Measurements from ENCODE around the gene USHBP1.

USHBP1 gene

DNA sequence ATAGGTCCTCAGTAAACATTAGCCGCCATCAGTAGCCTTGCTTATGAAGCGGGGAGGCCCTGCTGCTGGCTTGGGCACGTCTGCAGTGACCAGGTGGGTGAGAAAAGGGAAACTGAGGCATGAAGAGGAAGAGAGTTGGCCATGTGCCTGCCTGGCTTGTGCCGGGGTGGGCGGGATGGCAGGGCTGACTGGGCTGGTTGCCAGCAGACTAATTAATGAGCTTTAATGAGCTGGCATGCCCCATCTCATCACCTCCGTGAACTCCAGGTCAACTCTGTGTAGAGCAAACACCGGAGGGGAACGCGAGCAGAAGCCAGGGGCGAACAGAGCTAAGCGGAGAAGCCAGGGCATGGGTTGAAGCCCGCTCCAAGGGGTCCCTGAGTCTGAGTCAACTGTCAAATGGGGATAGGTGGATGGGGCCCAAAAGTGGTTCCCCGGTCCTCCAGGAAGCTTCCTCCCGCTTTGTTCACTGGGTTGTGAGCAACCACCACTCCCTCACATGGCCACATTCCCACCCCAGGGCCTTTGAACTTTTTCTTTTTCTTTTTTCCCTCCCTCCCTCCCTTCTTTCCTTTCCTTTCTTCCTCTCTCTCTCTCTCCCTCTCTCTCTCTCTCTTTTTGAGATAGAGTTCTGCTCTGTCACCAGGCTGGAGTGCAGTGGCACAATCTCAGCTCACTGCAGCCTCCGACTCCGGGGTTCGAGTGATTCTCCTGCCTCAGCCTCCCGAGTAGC lies 27.6 kb downstream of the USHBP1 start:
- DNase-seq (ENCODE audit: low read depth in 1 of 2, low spot score in 1 of 2): no peak
- Histone ChIP-seq H3K4me3 (replicated peaks; ENCODE audit: insufficient read depth, low read length) (no peak overlapping the region), H3K27ac (replicated peaks) (no peak overlapping the region), H3K27me3 (ENCODE audit: insufficient read depth, poor library complexity, severe bottlenecking) (no peaks in the 10 kb centered on the region)
- no peak for TF ChIP-seq POLR2AphosphoS5 (IDR thresholded peaks at IDR 0.05; ENCODE audit: low read depth)
- TF ChIP-seq GABPA (IDR thresholded peaks at IDR 0.05; ENCODE audit: low read depth): no peak
- TF ChIP-seq SPI1 (IDR thresholded peaks at IDR 0.05; ENCODE audit: borderline replicate concordance, low read depth): no peak
- TF ChIP-seq, protein P1, sequence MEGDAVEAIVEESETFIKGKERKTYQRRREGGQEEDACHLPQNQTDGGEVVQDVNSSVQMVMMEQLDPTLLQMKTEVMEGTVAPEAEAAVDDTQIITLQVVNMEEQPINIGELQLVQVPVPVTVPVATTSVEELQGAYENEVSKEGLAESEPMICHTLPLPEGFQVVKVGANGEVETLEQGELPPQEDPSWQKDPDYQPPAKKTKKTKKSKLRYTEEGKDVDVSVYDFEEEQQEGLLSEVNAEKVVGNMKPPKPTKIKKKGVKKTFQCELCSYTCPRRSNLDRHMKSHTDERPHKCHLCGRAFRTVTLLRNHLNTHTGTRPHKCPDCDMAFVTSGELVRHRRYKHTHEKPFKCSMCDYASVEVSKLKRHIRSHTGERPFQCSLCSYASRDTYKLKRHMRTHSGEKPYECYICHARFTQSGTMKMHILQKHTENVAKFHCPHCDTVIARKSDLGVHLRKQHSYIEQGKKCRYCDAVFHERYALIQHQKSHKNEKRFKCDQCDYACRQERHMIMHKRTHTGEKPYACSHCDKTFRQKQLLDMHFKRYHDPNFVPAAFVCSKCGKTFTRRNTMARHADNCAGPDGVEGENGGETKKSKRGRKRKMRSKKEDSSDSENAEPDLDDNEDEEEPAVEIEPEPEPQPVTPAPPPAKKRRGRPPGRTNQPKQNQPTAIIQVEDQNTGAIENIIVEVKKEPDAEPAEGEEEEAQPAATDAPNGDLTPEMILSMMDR (IDR thresholded peaks at IDR 0.05; ENCODE audit: insufficient read depth, low read length): no peak

DNA sequence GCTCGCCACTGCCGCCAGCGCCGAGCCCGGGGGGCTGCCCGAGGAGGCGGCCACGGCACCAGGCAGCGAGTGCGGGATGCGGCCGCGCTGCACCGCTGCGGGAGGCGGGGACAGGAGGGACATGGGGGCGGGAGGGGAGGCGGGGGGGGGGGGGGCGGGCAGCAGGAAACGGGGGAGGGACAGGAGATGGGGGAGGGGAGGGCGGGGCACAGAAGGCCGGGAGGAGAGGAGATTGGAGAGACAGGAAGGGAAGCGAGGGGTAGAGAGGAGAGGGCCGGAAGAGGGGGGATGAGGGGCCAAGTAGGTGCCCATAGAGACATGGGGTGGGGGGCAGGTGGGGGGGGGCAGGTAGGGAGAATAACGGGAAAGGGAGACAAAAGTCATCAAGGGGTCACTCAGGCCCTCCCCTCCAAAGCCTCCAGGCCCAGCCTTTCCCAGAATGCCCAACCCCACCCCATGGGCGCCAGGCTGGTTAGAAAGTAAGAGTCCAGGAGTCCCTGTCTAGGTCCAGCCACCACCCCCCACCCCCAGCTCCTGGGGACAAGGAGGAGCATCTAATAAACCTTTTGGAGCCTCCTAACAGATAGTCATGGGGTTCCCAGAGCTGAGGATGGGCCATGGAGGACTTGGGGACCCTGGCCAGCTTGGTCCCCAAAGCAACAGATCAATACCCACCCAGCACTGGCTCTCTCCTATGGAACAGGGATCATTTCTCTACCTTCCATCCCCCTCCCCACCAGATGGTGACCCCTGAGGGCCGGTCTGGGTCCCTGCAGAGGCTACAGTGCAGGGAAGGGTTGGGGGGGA lies 28.4 kb downstream of the USHBP1 start:
- H3K27me3 ChIP-seq (ENCODE audit: insufficient read depth, poor library complexity, severe bottlenecking): no peaks in the 10 kb centered on the region
- peak overlapping the region; percentile 53 for H3K4me3 ChIP-seq (replicated peaks; ENCODE audit: insufficient read depth, low read length)
- DNase-seq (ENCODE audit: low read depth in 1 of 2, low spot score in 1 of 2): no peak
- no peak overlapping the region for H3K27ac ChIP-seq (replicated peaks)
- no peak for TF ChIP-seq GABPA (IDR thresholded peaks at IDR 0.05; ENCODE audit: low read depth)
- no peak for TF ChIP-seq SPI1 (IDR thresholded peaks at IDR 0.05; ENCODE audit: borderline replicate concordance, low read depth)
- TF ChIP-seq, protein P1 (IDR thresholded peaks at IDR 0.05; ENCODE audit: insufficient read depth, low read length): no peak
- TF ChIP-seq POLR2AphosphoS5 (IDR thresholded peaks at IDR 0.05; ENCODE audit: low read depth): no peak
- TF ChIP-seq, protein P2, sequence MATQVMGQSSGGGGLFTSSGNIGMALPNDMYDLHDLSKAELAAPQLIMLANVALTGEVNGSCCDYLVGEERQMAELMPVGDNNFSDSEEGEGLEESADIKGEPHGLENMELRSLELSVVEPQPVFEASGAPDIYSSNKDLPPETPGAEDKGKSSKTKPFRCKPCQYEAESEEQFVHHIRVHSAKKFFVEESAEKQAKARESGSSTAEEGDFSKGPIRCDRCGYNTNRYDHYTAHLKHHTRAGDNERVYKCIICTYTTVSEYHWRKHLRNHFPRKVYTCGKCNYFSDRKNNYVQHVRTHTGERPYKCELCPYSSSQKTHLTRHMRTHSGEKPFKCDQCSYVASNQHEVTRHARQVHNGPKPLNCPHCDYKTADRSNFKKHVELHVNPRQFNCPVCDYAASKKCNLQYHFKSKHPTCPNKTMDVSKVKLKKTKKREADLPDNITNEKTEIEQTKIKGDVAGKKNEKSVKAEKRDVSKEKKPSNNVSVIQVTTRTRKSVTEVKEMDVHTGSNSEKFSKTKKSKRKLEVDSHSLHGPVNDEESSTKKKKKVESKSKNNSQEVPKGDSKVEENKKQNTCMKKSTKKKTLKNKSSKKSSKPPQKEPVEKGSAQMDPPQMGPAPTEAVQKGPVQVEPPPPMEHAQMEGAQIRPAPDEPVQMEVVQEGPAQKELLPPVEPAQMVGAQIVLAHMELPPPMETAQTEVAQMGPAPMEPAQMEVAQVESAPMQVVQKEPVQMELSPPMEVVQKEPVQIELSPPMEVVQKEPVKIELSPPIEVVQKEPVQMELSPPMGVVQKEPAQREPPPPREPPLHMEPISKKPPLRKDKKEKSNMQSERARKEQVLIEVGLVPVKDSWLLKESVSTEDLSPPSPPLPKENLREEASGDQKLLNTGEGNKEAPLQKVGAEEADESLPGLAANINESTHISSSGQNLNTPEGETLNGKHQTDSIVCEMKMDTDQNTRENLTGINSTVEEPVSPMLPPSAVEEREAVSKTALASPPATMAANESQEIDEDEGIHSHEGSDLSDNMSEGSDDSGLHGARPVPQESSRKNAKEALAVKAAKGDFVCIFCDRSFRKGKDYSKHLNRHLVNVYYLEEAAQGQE (IDR thresholded peaks at IDR 0.05; ENCODE audit: insufficient replicate concordance, low read depth): no peak

DNA sequence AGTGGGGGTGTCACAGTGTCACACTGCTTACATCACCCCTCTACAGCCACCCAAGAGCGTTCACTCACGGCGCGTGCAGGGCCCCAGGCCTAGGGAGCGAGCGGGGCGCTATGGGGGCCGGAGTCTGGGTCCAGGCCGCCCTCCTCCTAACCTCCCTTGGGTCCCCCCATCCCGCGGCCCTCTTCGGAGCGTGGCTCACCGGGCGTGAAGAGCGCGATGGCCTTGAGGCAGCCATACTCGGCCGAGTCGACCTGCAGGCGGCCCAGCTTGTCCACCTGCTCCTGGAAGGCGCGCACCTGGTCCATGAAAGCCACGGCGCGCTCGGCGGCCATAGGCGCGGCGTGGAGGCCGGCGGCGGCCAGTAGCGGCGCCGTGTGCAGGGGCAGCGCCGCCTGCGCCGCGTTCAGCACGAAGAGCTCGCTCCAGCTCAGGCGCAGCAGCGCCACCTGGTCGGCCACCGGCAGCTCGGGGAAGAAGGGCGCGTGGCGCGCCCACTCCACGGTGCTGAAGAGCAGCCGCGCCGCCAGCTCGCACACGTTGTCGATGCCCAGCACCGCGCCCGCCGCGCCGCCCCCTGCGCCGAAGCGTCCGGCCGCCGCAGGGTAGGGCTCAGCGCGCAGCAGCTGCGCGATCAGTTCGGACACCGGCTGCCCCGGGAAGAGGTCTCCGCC lies 29.1 kb downstream of the USHBP1 start:
- H3K27ac ChIP-seq (replicated peaks): no peak overlapping the region
- no peaks in the 10 kb centered on the region for H3K27me3 ChIP-seq (ENCODE audit: insufficient read depth, poor library complexity, severe bottlenecking)
- H3K4me3 ChIP-seq (replicated peaks; ENCODE audit: insufficient read depth, low read length): peak overlapping the region; percentile 53
- peak; percentile 35 to 72 for DNase-seq (ENCODE audit: low read depth in 1 of 2, low spot score in 1 of 2)
- TF ChIP-seq POLR2AphosphoS5 (IDR thresholded peaks at IDR 0.05; ENCODE audit: low read depth): no peak
- TF ChIP-seq SPI1 (IDR thresholded peaks at IDR 0.05; ENCODE audit: borderline replicate concordance, low read depth): no peak
- TF ChIP-seq, protein P1 (IDR thresholded peaks at IDR 0.05; ENCODE audit: insufficient read depth, low read length): peak; percentile 28

DNA sequence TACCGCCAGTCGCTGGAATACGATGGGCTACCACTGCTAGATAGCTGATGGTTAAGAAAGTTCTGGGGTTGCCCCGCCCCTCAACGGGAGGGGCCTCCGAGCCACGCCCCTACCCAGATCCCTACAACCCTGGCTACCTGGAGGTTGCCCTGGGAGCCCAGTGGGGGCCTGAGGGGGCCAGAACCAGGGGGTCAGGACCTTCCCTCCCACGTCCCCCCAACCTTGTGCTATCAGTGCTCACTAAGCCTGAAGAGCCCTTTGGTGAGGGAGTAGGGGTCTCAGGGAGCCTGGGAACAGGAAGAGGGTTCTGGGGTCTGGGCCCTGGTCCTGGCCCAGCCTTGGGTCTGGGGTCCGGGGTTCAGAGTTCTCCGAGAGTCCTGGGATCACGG lies 29.6 kb downstream of the USHBP1 start:
- H3K4me3 ChIP-seq (replicated peaks; ENCODE audit: insufficient read depth, low read length): peak overlapping the region; percentile 53
- no peaks in the 10 kb centered on the region for H3K27me3 ChIP-seq (ENCODE audit: insufficient read depth, poor library complexity, severe bottlenecking)
- no peak for TF ChIP-seq GABPA (IDR thresholded peaks at IDR 0.05; ENCODE audit: low read depth)
- TF ChIP-seq SPI1 (IDR thresholded peaks at IDR 0.05; ENCODE audit: borderline replicate concordance, low read depth): no peak
- TF ChIP-seq, protein P2 (IDR thresholded peaks at IDR 0.05; ENCODE audit: insufficient replicate concordance, low read depth): no peak
- TF ChIP-seq, protein P1 (IDR thresholded peaks at IDR 0.05; ENCODE audit: insufficient read depth, low read length): no peak
- TF ChIP-seq POLR2AphosphoS5 (IDR thresholded peaks at IDR 0.05; ENCODE audit: low read depth): no peak
- DNase-seq (ENCODE audit: low read depth in 1 of 2, low spot score in 1 of 2): no peak
- H3K27ac ChIP-seq (replicated peaks): no peak overlapping the region

Data from HL-60 (cell line).